ENCODE results near the gene FAM114A2.
A peak's percentile ranks its signal among the peaks of the same experiment; 100 is the strongest.
"Not testable (repeated sequence)": the region's sequence is repeated elsewhere in the genome, so short reads cannot be mapped to it uniquely, and the experiment has no call there.

The FAM114A2 gene

GRCh38 chr5:154039458-154039829 is 734 bp upstream of the FAM114A2 start:
- H3K4me3 ChIP-seq (ENCODE audit: low read depth, low read length), result peak overlapping the region; percentile 98
- no peak for DNase-seq (ENCODE audit: low read depth)
- TF ChIP-seq CTCF (IDR thresholded peaks at IDR 0.05; ENCODE audit: control insufficient read depth, extremely low read depth, insufficient read depth), result no peak

GRCh38 chr5:154038261-154038706 is 426 bp downstream of the FAM114A2 start:
- H3K4me3 ChIP-seq (ENCODE audit: low read depth, low read length), result peak overlapping the region; percentile 98
- TF ChIP-seq CTCF (IDR thresholded peaks at IDR 0.05; ENCODE audit: control insufficient read depth, extremely low read depth, insufficient read depth), result no peak
- DNase-seq (ENCODE audit: low read depth), result no peak

GRCh38 chr5:154034944-154035343 is 3.8 kb downstream of the FAM114A2 start:
- no peak overlapping the region for H3K4me3 ChIP-seq (ENCODE audit: low read depth, low read length)
- TF ChIP-seq CTCF (IDR thresholded peaks at IDR 0.05; ENCODE audit: control insufficient read depth, extremely low read depth, insufficient read depth), result no peak
- no peak for DNase-seq (ENCODE audit: low read depth)

- no peak for DNase-seq (ENCODE audit: low read depth)
- H3K4me3 ChIP-seq (ENCODE audit: low read depth, low read length), result no peak overlapping the region
- no peak for TF ChIP-seq CTCF (IDR thresholded peaks at IDR 0.05; ENCODE audit: control insufficient read depth, extremely low read depth, insufficient read depth)
Measured at GRCh38 chr5:154031937-154032489, 6.7 kb downstream of the FAM114A2 start.

GRCh38 chr5:154025951-154026350 is 12.8 kb downstream of the FAM114A2 start:
- DNase-seq (ENCODE audit: low read depth), result no peak
- no peak for TF ChIP-seq CTCF (IDR thresholded peaks at IDR 0.05; ENCODE audit: control insufficient read depth, extremely low read depth, insufficient read depth)
- no peak overlapping the region for H3K4me3 ChIP-seq (ENCODE audit: low read depth, low read length)

GRCh38 chr5:154018919-154019318 is 19.8 kb downstream of the FAM114A2 start:
- DNase-seq (ENCODE audit: low read depth), result not testable (repeated sequence)

DNA sequence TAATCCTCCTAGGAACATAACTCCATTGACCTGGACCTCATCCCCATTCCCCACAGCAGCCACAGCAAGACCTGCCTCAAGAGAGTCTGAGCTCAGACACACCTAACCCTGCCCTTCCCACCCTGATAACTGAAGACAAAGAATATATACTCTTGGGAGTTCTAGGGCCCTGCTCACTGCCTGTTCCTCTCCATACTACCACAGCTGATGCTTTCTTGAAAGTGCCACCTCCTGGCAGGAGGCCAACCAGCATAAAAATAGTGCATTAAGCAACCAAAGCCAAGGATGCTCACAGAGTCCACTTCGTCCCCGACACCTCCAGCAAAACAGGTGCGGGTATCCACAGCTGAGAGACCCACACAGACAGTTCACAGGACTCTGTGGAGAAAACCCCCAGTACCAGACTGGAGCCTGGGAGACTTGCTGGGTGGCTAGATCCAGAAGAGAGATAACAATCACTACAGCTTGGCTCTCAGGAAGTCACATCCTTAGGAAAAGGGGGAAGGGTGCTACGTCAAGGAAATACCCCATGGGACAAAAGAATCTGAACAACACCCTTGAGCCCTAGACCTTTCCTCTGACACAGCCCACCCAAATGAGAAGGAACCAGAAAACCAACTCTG is 23.5 kb downstream of the FAM114A2 start:
- H3K4me3 ChIP-seq (ENCODE audit: low read depth, low read length), result no peak overlapping the region
- no peak for DNase-seq (ENCODE audit: low read depth)
- no peak for TF ChIP-seq CTCF (IDR thresholded peaks at IDR 0.05; ENCODE audit: control insufficient read depth, extremely low read depth, insufficient read depth)

More at GRCh38 chr5:154018919-154019318, 19.8 kb downstream of the FAM114A2 start:
- H3K4me3 ChIP-seq (ENCODE audit: low read depth, low read length), result not testable (repeated sequence)

All from LNCaP clone FGC (cell line).